Neural cell (in vitro differentiated cells): ENCODE measurements around the gene NBDY.

Experiments
- EP300 ChIP-seq: fragments of 450-650 bp; conservative IDR thresholded peaks from 2 replicates; pipeline ENCODE4 v1.6.1; 2014; ENCODE audit warnings: antibody characterized with exemption, mild to moderate bottlenecking, moderate library complexity; ENCODE audit not compliant: poor library complexity, severe bottlenecking
- POLR2AphosphoS5 ChIP-seq: IDR thresholded peaks from 2 replicates; pipeline ENCODE4 v1.6.1; 2012
- RAD21 ChIP-seq: fragments of 450-650 bp; conservative IDR thresholded peaks from 2 replicates; pipeline ENCODE4 v1.6.1; 2014; ENCODE audit warnings: antibody characterized with exemption, mild to moderate bottlenecking, moderate library complexity
- SMC3 ChIP-seq: fragments of 450-650 bp; conservative IDR thresholded peaks from 2 replicates; pipeline ENCODE4 v1.6.1; 2014; ENCODE audit warnings: antibody characterized with exemption, mild to moderate bottlenecking, moderate library complexity; ENCODE audit not compliant: poor library complexity
- TAF1 ChIP-seq: IDR thresholded peaks from 2 replicates; pipeline ENCODE4 v1.6.1; 2012; ENCODE audit warnings: low read depth
- TF ChIP-seq, protein P1 (sequence below): fragments of 450-650 bp; IDR thresholded peaks from 2 replicates; pipeline ENCODE4 v1.5.1; 2014; ENCODE audit warnings: antibody characterized with exemption, mild to moderate bottlenecking, moderate library complexity; ENCODE audit not compliant: poor library complexity, severe bottlenecking

DNA sequence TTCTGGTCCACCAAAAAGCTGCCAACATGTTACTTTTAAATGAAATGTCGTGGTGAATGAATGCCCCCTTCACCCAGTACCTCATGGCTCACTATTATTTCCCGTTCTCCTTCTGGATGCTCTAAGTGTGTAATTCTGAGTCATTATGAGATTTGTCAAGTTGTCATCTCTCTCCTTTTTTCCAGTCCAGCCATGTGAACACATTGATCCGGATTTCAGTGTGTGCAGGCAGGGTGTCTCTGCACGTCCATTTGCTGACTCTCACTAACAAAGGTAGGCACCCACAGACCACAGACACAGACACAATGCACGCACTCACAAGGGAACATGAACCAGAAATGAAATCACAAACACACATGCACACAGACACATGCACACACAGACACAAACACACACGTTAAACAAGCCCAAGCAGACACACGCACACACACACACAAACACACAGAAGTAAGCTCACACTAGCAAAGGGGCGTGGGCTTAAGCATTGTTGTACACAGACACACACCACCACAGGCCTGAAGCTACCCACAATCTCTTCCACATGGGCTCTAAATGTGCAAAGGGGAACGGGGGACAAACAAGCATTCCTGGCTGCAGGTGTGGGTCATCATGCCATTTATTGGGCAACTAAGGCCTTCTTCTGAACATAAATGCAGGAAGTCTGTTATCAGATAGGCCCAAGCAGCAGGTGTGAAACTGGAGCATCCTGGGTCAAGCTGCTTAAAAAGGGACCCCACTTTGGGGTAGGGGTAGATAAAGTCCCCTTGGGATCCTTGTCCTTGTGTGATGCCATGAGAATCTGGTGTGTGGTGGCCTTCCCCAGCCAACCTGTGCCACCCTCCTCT is 58.1 kb downstream of the NBDY start:
- TF ChIP-seq, protein P1, sequence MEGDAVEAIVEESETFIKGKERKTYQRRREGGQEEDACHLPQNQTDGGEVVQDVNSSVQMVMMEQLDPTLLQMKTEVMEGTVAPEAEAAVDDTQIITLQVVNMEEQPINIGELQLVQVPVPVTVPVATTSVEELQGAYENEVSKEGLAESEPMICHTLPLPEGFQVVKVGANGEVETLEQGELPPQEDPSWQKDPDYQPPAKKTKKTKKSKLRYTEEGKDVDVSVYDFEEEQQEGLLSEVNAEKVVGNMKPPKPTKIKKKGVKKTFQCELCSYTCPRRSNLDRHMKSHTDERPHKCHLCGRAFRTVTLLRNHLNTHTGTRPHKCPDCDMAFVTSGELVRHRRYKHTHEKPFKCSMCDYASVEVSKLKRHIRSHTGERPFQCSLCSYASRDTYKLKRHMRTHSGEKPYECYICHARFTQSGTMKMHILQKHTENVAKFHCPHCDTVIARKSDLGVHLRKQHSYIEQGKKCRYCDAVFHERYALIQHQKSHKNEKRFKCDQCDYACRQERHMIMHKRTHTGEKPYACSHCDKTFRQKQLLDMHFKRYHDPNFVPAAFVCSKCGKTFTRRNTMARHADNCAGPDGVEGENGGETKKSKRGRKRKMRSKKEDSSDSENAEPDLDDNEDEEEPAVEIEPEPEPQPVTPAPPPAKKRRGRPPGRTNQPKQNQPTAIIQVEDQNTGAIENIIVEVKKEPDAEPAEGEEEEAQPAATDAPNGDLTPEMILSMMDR, result no peak
- TF ChIP-seq RAD21, result no peak
- no peak for TF ChIP-seq EP300
- no peak for TF ChIP-seq POLR2AphosphoS5
- no peak for TF ChIP-seq SMC3
- no peak for TF ChIP-seq TAF1
